ENCODE measurements around the gene AGPAT3. TPM values are rescaled to one million over a fixed set of nuclear protein-coding genes. Genes with fewer than 3 reads are reported as not detected.

AGPAT3 gene
- total RNA-seq, 2 donors from 2014 or later, result 31.3 to 53.5 TPM

DNA sequence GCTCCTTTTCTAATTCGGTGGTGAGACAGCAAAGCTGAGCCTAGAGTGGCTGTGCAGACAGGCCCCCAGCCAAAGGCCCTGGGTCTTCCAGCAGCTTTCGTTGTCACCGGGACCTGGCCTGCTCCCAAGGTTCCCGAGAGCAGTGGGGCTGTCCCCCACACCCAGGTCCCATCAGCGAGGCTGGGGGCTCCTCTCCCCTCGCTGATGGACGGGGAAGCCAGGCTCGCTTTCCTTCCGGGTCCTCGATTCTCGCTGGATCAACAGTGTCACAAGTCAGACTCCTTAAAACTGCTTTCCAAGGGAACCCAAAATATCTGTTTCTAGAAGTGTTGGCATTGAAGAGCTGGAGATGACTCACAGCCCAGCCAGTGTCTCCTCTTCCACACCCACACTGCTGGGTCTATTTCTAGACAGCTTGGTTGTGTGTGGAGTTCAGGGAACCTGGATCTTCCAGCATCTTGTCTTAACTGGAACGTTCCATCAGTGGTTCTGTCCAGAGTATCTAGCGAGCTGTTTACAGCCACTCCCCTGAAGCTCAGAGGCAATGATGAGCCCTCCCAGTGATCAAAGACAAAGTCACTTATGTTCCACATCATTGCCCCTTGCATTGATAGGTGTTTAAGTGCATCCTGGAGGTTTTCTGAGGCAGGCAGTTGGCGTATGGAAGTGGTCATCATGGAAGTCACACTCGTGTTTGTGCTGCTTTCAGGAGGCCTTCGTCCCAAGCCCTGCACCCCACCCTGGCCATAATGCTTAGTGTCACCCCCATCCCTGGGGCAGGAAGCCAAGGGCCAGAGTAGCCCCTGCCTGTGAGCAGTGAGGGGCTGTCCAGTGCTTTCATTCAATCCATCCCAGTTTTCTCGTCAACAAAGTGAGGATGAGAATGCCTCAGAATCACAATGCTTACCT lies 40.4 kb upstream of the AGPAT3 start:
- no peak for DNase-seq (ENCODE audit: low spot score)
- Histone ChIP-seq H3K36me3 (no peaks in the 10 kb centered on the region), H3K27ac (no peak overlapping the region), H3K27me3 (replicated peaks; ENCODE audit: insufficient read depth) (no peaks in the 10 kb centered on the region), H3K4me1 (replicated peaks) (no peaks in the 10 kb centered on the region), H3K9me3 (no peaks in the 10 kb centered on the region), H3K4me3 (no peak overlapping the region)
- 76% methylated on average over 17 of the region's 17 CpGs for WGBS
- TF ChIP-seq POLR2A (IDR thresholded peaks at IDR 0.05), result no peak
- no peak for TF ChIP-seq POLR2AphosphoS5 (IDR thresholded peaks at IDR 0.05)
- TF ChIP-seq, protein P1, sequence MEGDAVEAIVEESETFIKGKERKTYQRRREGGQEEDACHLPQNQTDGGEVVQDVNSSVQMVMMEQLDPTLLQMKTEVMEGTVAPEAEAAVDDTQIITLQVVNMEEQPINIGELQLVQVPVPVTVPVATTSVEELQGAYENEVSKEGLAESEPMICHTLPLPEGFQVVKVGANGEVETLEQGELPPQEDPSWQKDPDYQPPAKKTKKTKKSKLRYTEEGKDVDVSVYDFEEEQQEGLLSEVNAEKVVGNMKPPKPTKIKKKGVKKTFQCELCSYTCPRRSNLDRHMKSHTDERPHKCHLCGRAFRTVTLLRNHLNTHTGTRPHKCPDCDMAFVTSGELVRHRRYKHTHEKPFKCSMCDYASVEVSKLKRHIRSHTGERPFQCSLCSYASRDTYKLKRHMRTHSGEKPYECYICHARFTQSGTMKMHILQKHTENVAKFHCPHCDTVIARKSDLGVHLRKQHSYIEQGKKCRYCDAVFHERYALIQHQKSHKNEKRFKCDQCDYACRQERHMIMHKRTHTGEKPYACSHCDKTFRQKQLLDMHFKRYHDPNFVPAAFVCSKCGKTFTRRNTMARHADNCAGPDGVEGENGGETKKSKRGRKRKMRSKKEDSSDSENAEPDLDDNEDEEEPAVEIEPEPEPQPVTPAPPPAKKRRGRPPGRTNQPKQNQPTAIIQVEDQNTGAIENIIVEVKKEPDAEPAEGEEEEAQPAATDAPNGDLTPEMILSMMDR (IDR thresholded peaks at IDR 0.05), result no peak
- intact Hi-C loops (cut with DNase I), result no loop called here

GRCh38 chr21:43825242-43825935 lies 39.6 kb upstream of the AGPAT3 start:
- TF ChIP-seq POLR2AphosphoS5 (IDR thresholded peaks at IDR 0.05) (no peak), POLR2A (IDR thresholded peaks at IDR 0.05) (no peak)
- TF ChIP-seq, protein P1 (IDR thresholded peaks at IDR 0.05), result no peak

GRCh38 chr21:43825936-43826622 lies 38.9 kb upstream of the AGPAT3 start:
- intact Hi-C loops (cut with DNase I), result loop anchor here (2.0 kb wide), 1 partner anchor 41 kb away; no protein-coding TSS in a partner anchor
- no peak overlapping the region for H3K4me3 ChIP-seq
- no peaks in the 10 kb centered on the region for H3K9me3 ChIP-seq
- peak; percentile 20 for TF ChIP-seq POLR2AphosphoS5 (IDR thresholded peaks at IDR 0.05)
- no peak for TF ChIP-seq POLR2A (IDR thresholded peaks at IDR 0.05)
- TF ChIP-seq, protein P1 (IDR thresholded peaks at IDR 0.05), result peak in 2 of 4 experiments; percentile 11 to 17
- no peak overlapping the region for H3K27ac ChIP-seq
- WGBS, result 29% methylated on average over 26 of the region's 31 CpGs
- no peaks in the 10 kb centered on the region for H3K4me1 ChIP-seq (replicated peaks)
- H3K36me3 ChIP-seq, result no peaks in the 10 kb centered on the region
- no peaks in the 10 kb centered on the region for H3K27me3 ChIP-seq (replicated peaks; ENCODE audit: insufficient read depth)
- peak; percentile 41 for DNase-seq (ENCODE audit: low spot score)

More at GRCh38 chr21:43825242-43825935, 39.6 kb upstream of the AGPAT3 start:
- Histone ChIP-seq H3K27me3 (replicated peaks; ENCODE audit: insufficient read depth) (no peaks in the 10 kb centered on the region), H3K36me3 (no peaks in the 10 kb centered on the region), H3K4me3 (no peak overlapping the region), H3K4me1 (replicated peaks) (no peaks in the 10 kb centered on the region), H3K27ac (no peak overlapping the region), H3K9me3 (no peaks in the 10 kb centered on the region)
- 85% methylated on average over 23 of the region's 24 CpGs for WGBS
- no peak for DNase-seq (ENCODE audit: low spot score)
- intact Hi-C loops (cut with DNase I), result no loop called here

GRCh38 chr21:43826623-43826974 lies 38.4 kb upstream of the AGPAT3 start:
- intact Hi-C loops (cut with DNase I), result loop anchor here (2.0 kb wide), 1 partner anchor 40 kb away; no protein-coding TSS in a partner anchor
- TF ChIP-seq, protein P1 (IDR thresholded peaks at IDR 0.05), result no peak
- no peak for TF ChIP-seq POLR2A (IDR thresholded peaks at IDR 0.05)
- no peak for TF ChIP-seq POLR2AphosphoS5 (IDR thresholded peaks at IDR 0.05)
- no peaks in the 10 kb centered on the region for H3K9me3 ChIP-seq
- WGBS, result 30% methylated on average over 8 of the region's 8 CpGs
- H3K4me3 ChIP-seq, result no peak overlapping the region
- no peak overlapping the region for H3K27ac ChIP-seq
- no peaks in the 10 kb centered on the region for H3K36me3 ChIP-seq
- DNase-seq (ENCODE audit: low spot score), result no peak
- no peaks in the 10 kb centered on the region for H3K27me3 ChIP-seq (replicated peaks; ENCODE audit: insufficient read depth)
- no peaks in the 10 kb centered on the region for H3K4me1 ChIP-seq (replicated peaks)

Data from prostate gland (tissue), 2 donors.